GM19468 (cell line): ENCODE results near the gene GALNT6.
"Not testable (repeated sequence)": the region's sequence is repeated elsewhere in the genome, so short reads cannot be mapped to it uniquely, and the experiment has no call there.

Experiments used
- ATAC-seq: cut with Tn5 transposase; IDR thresholded peaks from one replicate; pipeline ENCODE4 v1.9.1; 2021; ENCODE audit warnings: mild to moderate bottlenecking, moderate library complexity, moderate number of reproducible peaks; ENCODE audit not compliant: unreplicated experiment; ENCODE audit errors: extremely low read depth

Gene GALNT6

GRCh38 chr12:51361161-51362016, 29.8 kb downstream of the GALNT6 start:
- ATAC-seq = no peak

GRCh38 chr12:51360315-51360714, 30.9 kb downstream of the GALNT6 start:
- no peak for ATAC-seq

- no peak for ATAC-seq
These were observed 31.4 kb downstream of the GALNT6 start for GRCh38 chr12:51359851-51360250.

- ATAC-seq = no peak
These were observed 32.7 kb downstream of the GALNT6 start for GRCh38 chr12:51358496-51358895.

GRCh38 chr12:51357374-51358047, 33.7 kb downstream of the GALNT6 start:
- ATAC-seq = no peak

- no peak for ATAC-seq
These were observed 39.2 kb downstream of the GALNT6 start for GRCh38 chr12:51351913-51352532.

GRCh38 chr12:51349026-51349425, 42.2 kb downstream of the GALNT6 start:
- no peak for ATAC-seq

- no peak for ATAC-seq
These were observed 43.1 kb downstream of the GALNT6 start for GRCh38 chr12:51348116-51348515.

- no peak for ATAC-seq
These were observed 44.6 kb downstream of the GALNT6 start, which contains the start of gene CELA1 for GRCh38 chr12:51346581-51346980. CELA1 (minus strand) TSS chr12:51346679; CDS start chr12:51346638, 41 bp downstream.

GRCh38 chr12:51345681-51346080, 45.5 kb downstream of the GALNT6 start:
- no peak for ATAC-seq

GRCh38 chr12:51343201-51343600, 48.0 kb downstream of the GALNT6 start:
- ATAC-seq = no peak

- ATAC-seq = no peak
These were observed 48.8 kb downstream of the GALNT6 start for GRCh38 chr12:51342416-51342815.

GRCh38 chr12:51341251-51342007, 49.8 kb downstream of the GALNT6 start:
- ATAC-seq = no peak

GRCh38 chr12:51339750-51340149, 51.5 kb downstream of the GALNT6 start:
- ATAC-seq = no peak

- not testable (repeated sequence) for ATAC-seq
These were observed 53.9 kb downstream of the GALNT6 start for GRCh38 chr12:51337336-51337735.

- ATAC-seq = no peak
These were observed 55.3 kb downstream of the GALNT6 start for GRCh38 chr12:51335931-51336330.

- ATAC-seq = no peak
These were observed 56.4 kb downstream of the GALNT6 start for GRCh38 chr12:51334764-51335163.

- no peak for ATAC-seq
These were observed 57.7 kb downstream of the GALNT6 start for GRCh38 chr12:51333536-51333935.

GRCh38 chr12:51330186-51330585, 61.0 kb downstream of the GALNT6 start:
- ATAC-seq = no peak

GRCh38 chr12:51329742-51330141, 61.5 kb downstream of the GALNT6 start:
- ATAC-seq = no peak
